Measurements from ENCODE around the gene KIRREL2. TPM values are rescaled to one million over a fixed set of nuclear protein-coding genes. Genes with fewer than 3 reads are reported as not detected.

Gene KIRREL2
- total RNA-seq, 4 donors from 2014 or later: not detected

- in situ Hi-C loops (cut with MboI; ENCODE audit: low pct_ligation_motif_present in 1 of 4, low pct_unique_long_range_greater_than_20kb in 1 of 4, low sequenced_read_pairs in 3 of 4) (no loop called here), intact Hi-C loops (cut with DNase I; ENCODE audit: low total_unique reads) (no loop called here)
- Histone ChIP-seq H3K27me3 (peaks cover 97% of the 10 kb centered on the region), H3K4me1 (peaks cover 0 to 20% (median 10%) of the 10 kb centered on the region in 4 donors), H3K36me3 (no peaks in the 10 kb centered on the region), H3K27ac (no peak overlapping the region), H3K4me3 (no peak overlapping the region), H3K9me3 (no peaks in the 10 kb centered on the region)
- no peak for DNase-seq
- no peak for TF ChIP-seq POLR2AphosphoS5 (IDR thresholded peaks at IDR 0.05)
- TF ChIP-seq CTCF (IDR thresholded peaks at IDR 0.05): no peak
- no peak for TF ChIP-seq EP300 (IDR thresholded peaks at IDR 0.05; ENCODE audit: low read depth)
- TF ChIP-seq POLR2A (IDR thresholded peaks at IDR 0.05): no peak
- WGBS, 2 donors (ENCODE audit: low coverage in 1 of 2): 68 to 80% methylated on average over 2 to 6 of the region's 6 CpGs
Observed at GRCh38 chr19:35858311-35858710, 1.6 kb downstream of the KIRREL2 start.

- TF ChIP-seq EP300 (IDR thresholded peaks at IDR 0.05; ENCODE audit: low read depth): no peak
- TF ChIP-seq POLR2AphosphoS5 (IDR thresholded peaks at IDR 0.05): no peak
- TF ChIP-seq POLR2A (IDR thresholded peaks at IDR 0.05): no peak
- TF ChIP-seq CTCF (IDR thresholded peaks at IDR 0.05): no peak
- Histone ChIP-seq H3K36me3 (no peaks in the 10 kb centered on the region), H3K4me3 (no peak overlapping the region), H3K9me3 (no peaks in the 10 kb centered on the region), H3K4me1 (peaks cover 0 to 20% (median 10%) of the 10 kb centered on the region in 4 donors), H3K27me3 (peaks cover 90% of the 10 kb centered on the region), H3K27ac (no peak overlapping the region)
- WGBS, 2 donors (ENCODE audit: low coverage in 1 of 2): 56% methylated on average over 4 of the region's 4 CpGs; no CpG with 5 or more reads in 1 of the 2 donors
- no peak for DNase-seq
- in situ Hi-C loops (cut with MboI; ENCODE audit: low pct_ligation_motif_present in 1 of 4, low pct_unique_long_range_greater_than_20kb in 1 of 4, low sequenced_read_pairs in 3 of 4): no loop called here
- intact Hi-C loops (cut with DNase I; ENCODE audit: low total_unique reads): no loop called here
Observed at GRCh38 chr19:35859414-35859813, 2.7 kb downstream of the KIRREL2 start.

GRCh38 chr19:35860436-35860817 lies 3.7 kb downstream of the KIRREL2 start:
- Histone ChIP-seq H3K36me3 (no peaks in the 10 kb centered on the region), H3K4me3 (no peak overlapping the region), H3K27me3 (peaks cover 83% of the 10 kb centered on the region), H3K4me1 (peaks cover 0 to 20% (median 10%) of the 10 kb centered on the region in 4 donors), H3K27ac (no peak overlapping the region), H3K9me3 (no peaks in the 10 kb centered on the region)
- TF ChIP-seq CTCF (IDR thresholded peaks at IDR 0.05): no peak
- no peak for TF ChIP-seq POLR2AphosphoS5 (IDR thresholded peaks at IDR 0.05)
- TF ChIP-seq POLR2A (IDR thresholded peaks at IDR 0.05): no peak
- no peak for TF ChIP-seq EP300 (IDR thresholded peaks at IDR 0.05; ENCODE audit: low read depth)
- intact Hi-C loops (cut with DNase I; ENCODE audit: low total_unique reads) (no loop called here), in situ Hi-C loops (cut with MboI; ENCODE audit: low pct_ligation_motif_present in 1 of 4, low pct_unique_long_range_greater_than_20kb in 1 of 4, low sequenced_read_pairs in 3 of 4) (no loop called here)
- no peak for DNase-seq
- WGBS, 2 donors (ENCODE audit: low coverage in 1 of 2): 29% methylated on average over 21 of the region's 24 CpGs; no CpG with 5 or more reads in 1 of the 2 donors

GRCh38 chr19:35860818-35861639 lies 4.3 kb downstream of the KIRREL2 start:
- Histone ChIP-seq H3K4me1 (peaks cover 0 to 18% (median 9%) of the 10 kb centered on the region in 4 donors), H3K27me3 (peaks cover 83% of the 10 kb centered on the region), H3K36me3 (no peaks in the 10 kb centered on the region), H3K4me3 (no peak overlapping the region), H3K27ac (no peak overlapping the region), H3K9me3 (no peaks in the 10 kb centered on the region)
- intact Hi-C loops (cut with DNase I; ENCODE audit: low total_unique reads) (no loop called here), in situ Hi-C loops (cut with MboI; ENCODE audit: low pct_ligation_motif_present in 1 of 4, low pct_unique_long_range_greater_than_20kb in 1 of 4, low sequenced_read_pairs in 3 of 4) (no loop called here)
- TF ChIP-seq POLR2A (IDR thresholded peaks at IDR 0.05) (no peak), POLR2AphosphoS5 (IDR thresholded peaks at IDR 0.05) (no peak), EP300 (IDR thresholded peaks at IDR 0.05; ENCODE audit: low read depth) (no peak), CTCF (IDR thresholded peaks at IDR 0.05) (no peak)
- DNase-seq: no peak
- WGBS, 2 donors (ENCODE audit: low coverage in 1 of 2): 17 to 34% methylated on average over 2 to 20 of the region's 55 CpGs

Measured in transverse colon (tissue), 4 donors.